ENCODE data around the gene OLFML1.

DNA sequence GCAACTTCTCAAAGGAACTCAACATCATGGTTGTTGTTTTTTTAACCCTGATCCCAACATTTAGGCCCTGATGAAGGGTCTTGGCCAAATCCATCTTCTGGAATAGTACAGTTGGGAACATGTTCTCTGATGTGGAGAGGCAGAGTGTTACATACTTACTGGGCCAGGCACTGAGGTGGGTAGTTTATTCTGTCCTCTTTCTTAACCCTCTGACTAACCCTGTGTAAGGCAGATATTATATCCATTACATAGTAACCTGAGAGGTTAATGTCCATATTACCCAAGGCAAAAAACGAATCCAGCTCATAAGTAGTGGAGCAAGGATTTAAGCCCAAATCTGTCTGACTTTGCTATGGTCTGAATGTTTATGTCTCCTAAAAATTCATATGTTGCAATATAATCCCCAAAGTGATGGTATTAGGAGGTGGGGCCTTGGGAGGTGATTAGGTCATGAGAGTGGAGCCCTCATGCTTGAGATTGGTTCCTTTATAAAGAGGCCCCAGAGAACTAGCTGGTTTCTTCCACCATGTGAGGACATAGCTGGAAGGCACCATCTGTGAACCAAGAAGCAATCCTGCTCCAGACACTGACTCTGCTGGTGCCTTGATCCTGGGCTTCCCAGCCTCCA is 44.8 kb downstream of the OLFML1 start:
- TF ChIP-seq, protein P1, sequence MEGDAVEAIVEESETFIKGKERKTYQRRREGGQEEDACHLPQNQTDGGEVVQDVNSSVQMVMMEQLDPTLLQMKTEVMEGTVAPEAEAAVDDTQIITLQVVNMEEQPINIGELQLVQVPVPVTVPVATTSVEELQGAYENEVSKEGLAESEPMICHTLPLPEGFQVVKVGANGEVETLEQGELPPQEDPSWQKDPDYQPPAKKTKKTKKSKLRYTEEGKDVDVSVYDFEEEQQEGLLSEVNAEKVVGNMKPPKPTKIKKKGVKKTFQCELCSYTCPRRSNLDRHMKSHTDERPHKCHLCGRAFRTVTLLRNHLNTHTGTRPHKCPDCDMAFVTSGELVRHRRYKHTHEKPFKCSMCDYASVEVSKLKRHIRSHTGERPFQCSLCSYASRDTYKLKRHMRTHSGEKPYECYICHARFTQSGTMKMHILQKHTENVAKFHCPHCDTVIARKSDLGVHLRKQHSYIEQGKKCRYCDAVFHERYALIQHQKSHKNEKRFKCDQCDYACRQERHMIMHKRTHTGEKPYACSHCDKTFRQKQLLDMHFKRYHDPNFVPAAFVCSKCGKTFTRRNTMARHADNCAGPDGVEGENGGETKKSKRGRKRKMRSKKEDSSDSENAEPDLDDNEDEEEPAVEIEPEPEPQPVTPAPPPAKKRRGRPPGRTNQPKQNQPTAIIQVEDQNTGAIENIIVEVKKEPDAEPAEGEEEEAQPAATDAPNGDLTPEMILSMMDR (IDR thresholded peaks at IDR 0.05): no peak
- TF ChIP-seq EZH2 (IDR thresholded peaks at IDR 0.05): no peak
- TF ChIP-seq EZH2phosphoT487 (IDR thresholded peaks at IDR 0.05): no peak
